K562 (cell line): ENCODE data around the gene DDX54. TPM values are rescaled to one million over a fixed set of nuclear protein-coding genes. Genes with fewer than 3 reads are reported as not detected.

Source experiments
- ATF6 ChIP-seq: sonication (generic); formaldehyde crosslinking; IDR thresholded peaks from 2 replicates; pipeline ENCODE4 v1.4.0; 2020; ENCODE audit warnings: mild to moderate bottlenecking, missing genetic modification reagents
- ETV6 ChIP-seq, 3 experiments: fragments of 150-350 bp in 1 of 3; sonication (generic) in 1 of 3; formaldehyde crosslinking in 1 of 3; IDR thresholded peaks; 2 replicates each; pipeline versions ENCODE4 v1.6.1 to v1.8.0; 2014 to 2022; ENCODE audit warnings: borderline replicate concordance in 2 of 3, low read depth in 2 of 3, antibody characterized with exemption in 1 of 3, low read length in 1 of 3, mild to moderate bottlenecking in 1 of 3, missing genetic modification reagents in 1 of 3
- FUS ChIP-seq: fragments of 200-400 bp; formaldehyde crosslinking; optimal IDR thresholded peaks from 2 replicates; pipeline ENCODE3; 2017; ENCODE audit warnings: low read depth, low read length
- HCFC1 ChIP-seq: IDR thresholded peaks from 2 replicates; pipeline ENCODE4 v1.6.1; 2012; ENCODE audit warnings: low read depth, low read length, improper control_type of control experiment
- HDAC8 ChIP-seq: fragments of 450-650 bp; IDR thresholded peaks from 2 replicates; pipeline ENCODE4 v1.6.1; 2016; ENCODE audit warnings: mild to moderate bottlenecking, missing genetic modification characterization, moderate library complexity, missing compliant biosample characterization
- JUN ChIP-seq, 2 experiments: sonication (generic) in 1 of 2; formaldehyde crosslinking in 1 of 2; IDR thresholded peaks; 2 replicates each; pipeline versions ENCODE4 v1.6.1 to v1.8.0; 2012 to 2022; ENCODE audit warnings: borderline replicate concordance in 2 of 2, mild to moderate bottlenecking in 2 of 2, improper control_type of control experiment in 1 of 2, low read depth in 1 of 2, low read length in 1 of 2, missing genetic modification reagents in 1 of 2
- MIER1 ChIP-seq: fragments of 450-650 bp; IDR thresholded peaks from 2 replicates; pipeline ENCODE4 v1.6.1; 2016; ENCODE audit warnings: antibody characterized with exemption, mild to moderate bottlenecking, low read depth
- NFRKB ChIP-seq: fragments of 450-650 bp; IDR thresholded peaks from 2 replicates; pipeline ENCODE4 v1.6.1; 2016; ENCODE audit warnings: low read depth
- NR2C1 ChIP-seq, 2 experiments: fragments of 450-650 bp; IDR thresholded peaks; 2 replicates each; pipeline ENCODE4 v1.6.1; 2017; ENCODE audit warnings: mild to moderate bottlenecking in 2 of 2, antibody characterized with exemption in 1 of 2, inconsistent platforms in 1 of 2, missing compliant biosample characterization in 1 of 2, missing genetic modification characterization in 1 of 2
- RBM15 ChIP-seq: fragments of 200-400 bp; formaldehyde crosslinking; IDR thresholded peaks from 2 replicates; pipeline ENCODE4 v1.6.1; 2018; ENCODE audit warnings: mild to moderate bottlenecking, low read length, moderate library complexity; ENCODE audit not compliant: insufficient read depth
- SP1 ChIP-seq: sonication (generic); formaldehyde crosslinking; IDR thresholded peaks from 2 replicates; pipeline ENCODE4 v1.8.1; 2022; ENCODE audit warnings: mild to moderate bottlenecking, missing genetic modification reagents
- TBL1XR1 ChIP-seq, 2 experiments: IDR thresholded peaks; 2 replicates each; pipeline ENCODE4 v1.6.1; 2012; ENCODE audit warnings: improper control_type of control experiment in 2 of 2, low read length in 2 of 2, mild to moderate bottlenecking in 1 of 2
- U2AF1 ChIP-seq: fragments of 200-400 bp; formaldehyde crosslinking; optimal IDR thresholded peaks from 2 replicates; pipeline ENCODE3; 2017; ENCODE audit warnings: mild to moderate bottlenecking, low read depth, low read length, moderate library complexity
- U2AF2 ChIP-seq: fragments of 200-400 bp; formaldehyde crosslinking; optimal IDR thresholded peaks from 2 replicates; pipeline ENCODE3; 2017; ENCODE audit warnings: low read depth, mild to moderate bottlenecking, low read length
- ZNF280A ChIP-seq: fragments of 450-650 bp; IDR thresholded peaks from 2 replicates; pipeline ENCODE4 v1.6.1; 2018; ENCODE audit warnings: mild to moderate bottlenecking, low read depth; ENCODE audit not compliant: partially characterized antibody
- ZNF41 ChIP-seq: fragments of 250-450 bp; sonication (Bioruptor Pico); conservative IDR thresholded peaks from 2 replicates; pipeline ENCODE4 v1.4.0; 2020; ENCODE audit warnings: mild to moderate bottlenecking
- polyA plus RNA-seq, 8 experiments: library from polyadenylated mRNA; depleted of rRNA in 4 of 8; stranded (reverse) in 5 of 8; unstranded in 3 of 8; fragments of >200 nt; fragmentation: Nextera tagmentation in 2 of 8; fragmentation: Illumina TruSeq in 1 of 8; extraction: Ambion mirVana in 2 of 8; extraction: Trizol in 1 of 8; gene quantifications; 2 replicates each; pipeline versions ENCODE4 v1.2.1 to v1.2.3, GENCODE V29; 2011 to 2014; ENCODE audit warnings: inconsistent platforms in 1 of 8, missing spikeins in 1 of 8
- total RNA-seq, 7 experiments: library from RNA; depleted of rRNA in 6 of 7; stranded (reverse); fragments of >200 nt in 6 of 7; fragmentation: Illumina TruSeq in 2 of 7; extraction: Trizol in 2 of 7; gene quantifications; 2 replicates each; pipeline versions ENCODE4 v1.2.1 to v1.2.3, GENCODE V29; 2011 to 2021; ENCODE audit warnings: low replicate concordance in 1 of 7
- TF ChIP-seq, protein P1 (sequence below), 2 experiments: fragments of 200-800 bp in 1 of 2; sonication (Bioruptor generic) in 1 of 2; sonication (generic) in 1 of 2; formaldehyde crosslinking in 1 of 2; IDR thresholded peaks in 1 of 2; conservative IDR thresholded peaks in 1 of 2; 2 replicates each; pipeline versions ENCODE4 v1.5.0 to v1.6.1; 2016 to 2020; ENCODE audit warnings: missing compliant biosample characterization in 1 of 2, missing genetic modification characterization in 1 of 2, missing genetic modification reagents in 1 of 2
- TF ChIP-seq, protein P2 (sequence below): sonication (generic); formaldehyde crosslinking; IDR thresholded peaks from 2 replicates; pipeline ENCODE4 v1.8.0; 2022; ENCODE audit warnings: mild to moderate bottlenecking, low read depth, missing genetic modification reagents

The DDX54 gene
- total and polyA plus RNA-seq, 9 of the 15 experiments (the other 6 are each of a cell fraction or from before 2014, with no cell fraction given), result 1.4 to 135 (median 51.4) TPM

DNA sequence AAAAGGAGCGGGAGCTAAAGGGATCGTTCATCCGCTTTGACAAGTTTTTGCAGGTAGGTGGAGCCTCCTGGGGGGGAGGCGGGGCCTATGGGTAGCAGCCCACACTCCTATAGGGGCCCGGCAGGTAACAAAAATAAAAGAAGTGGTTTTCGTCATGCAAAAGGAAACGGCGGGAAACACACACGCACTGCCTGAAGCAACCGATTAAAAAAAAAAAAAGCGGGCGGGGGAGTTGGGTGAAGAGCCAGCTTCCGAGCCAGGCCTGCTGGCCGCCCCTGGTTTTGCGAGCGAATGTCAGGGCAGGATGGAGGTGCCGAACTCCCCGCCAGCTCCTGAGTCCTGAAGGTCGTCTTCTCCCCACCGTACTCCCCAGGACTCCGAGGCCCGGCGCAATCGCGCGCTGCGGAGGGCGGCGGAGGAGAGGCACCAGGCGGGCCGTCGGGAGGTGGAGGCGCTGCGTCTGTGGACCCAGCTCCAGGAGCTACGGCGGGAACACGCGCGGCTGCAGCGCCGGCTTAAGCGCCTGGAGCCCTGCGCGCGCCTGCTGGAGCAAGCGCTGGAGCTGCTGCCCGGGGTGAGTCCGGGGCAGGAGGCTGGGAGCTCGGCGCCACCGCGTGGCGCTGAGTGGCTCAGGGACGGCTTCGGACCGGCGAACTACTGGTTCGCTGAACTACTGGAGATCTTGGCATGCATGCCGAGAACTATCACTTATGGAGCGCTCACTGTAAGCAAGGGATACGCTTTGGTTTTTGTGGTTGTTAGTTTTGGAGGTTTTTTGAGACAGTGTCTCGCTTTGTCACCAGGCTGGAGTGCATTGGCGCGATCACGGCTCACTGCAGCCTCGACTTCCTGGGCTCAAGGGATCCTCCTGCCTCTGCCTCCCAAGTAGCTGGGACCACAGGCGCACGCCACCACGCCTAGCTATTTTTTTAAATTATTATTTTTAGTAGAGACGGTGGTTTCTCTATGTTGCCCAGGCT lies 32.2 kb downstream of the DDX54 start (continued):
- TF ChIP-seq TBL1XR1 (IDR thresholded peaks at IDR 0.05; ENCODE audit: low read length in 2 of 2) (no peak), ETV6 (IDR thresholded peaks at IDR 0.05; ENCODE audit: borderline replicate concordance in 1 of 2, low read depth in 2 of 2, low read length in 1 of 2) (no peak), ETV6 (CRISPR knock-in tag; IDR thresholded peaks at IDR 0.05; ENCODE audit: borderline replicate concordance) (peak; percentile 76; the same call in 1 of the 2 replicates), U2AF2 (no peak), ZNF41 (CRISPR knock-in tag) (no peak), RBM15 (no peak), SP1 (CRISPR knock-in tag) (no peak), HDAC8 (tag) (no peak), HCFC1 (no peak), NR2C1 (IDR thresholded peaks at IDR 0.05) (no peak), NR2C1 (tag; IDR thresholded peaks at IDR 0.05) (no peak), ZNF280A (no peak), MIER1 (no peak), U2AF1 (no peak), FUS (peak; percentile 59), ATF6 (CRISPR knock-in tag) (no peak), NFRKB (no peak), JUN (IDR thresholded peaks at IDR 0.05; ENCODE audit: borderline replicate concordance, low read depth, low read length) (no peak), JUN (CRISPR knock-in tag; IDR thresholded peaks at IDR 0.05; ENCODE audit: borderline replicate concordance) (peak; percentile 89; the same call in 1 of the 2 replicates)
- TF ChIP-seq, protein P1, sequence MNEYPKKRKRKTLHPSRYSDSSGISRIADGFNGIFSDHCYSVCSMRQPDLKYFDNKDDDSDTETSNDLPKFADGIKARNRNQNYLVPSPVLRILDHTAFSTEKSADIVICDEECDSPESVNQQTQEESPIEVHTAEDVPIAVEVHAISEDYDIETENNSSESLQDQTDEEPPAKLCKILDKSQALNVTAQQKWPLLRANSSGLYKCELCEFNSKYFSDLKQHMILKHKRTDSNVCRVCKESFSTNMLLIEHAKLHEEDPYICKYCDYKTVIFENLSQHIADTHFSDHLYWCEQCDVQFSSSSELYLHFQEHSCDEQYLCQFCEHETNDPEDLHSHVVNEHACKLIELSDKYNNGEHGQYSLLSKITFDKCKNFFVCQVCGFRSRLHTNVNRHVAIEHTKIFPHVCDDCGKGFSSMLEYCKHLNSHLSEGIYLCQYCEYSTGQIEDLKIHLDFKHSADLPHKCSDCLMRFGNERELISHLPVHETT (CRISPR knock-in tag; conservative IDR thresholded peaks at IDR 0.05 in 1 of 2, IDR thresholded peaks at IDR 0.05 in 1 of 2), result no peak
- TF ChIP-seq, protein P2, sequence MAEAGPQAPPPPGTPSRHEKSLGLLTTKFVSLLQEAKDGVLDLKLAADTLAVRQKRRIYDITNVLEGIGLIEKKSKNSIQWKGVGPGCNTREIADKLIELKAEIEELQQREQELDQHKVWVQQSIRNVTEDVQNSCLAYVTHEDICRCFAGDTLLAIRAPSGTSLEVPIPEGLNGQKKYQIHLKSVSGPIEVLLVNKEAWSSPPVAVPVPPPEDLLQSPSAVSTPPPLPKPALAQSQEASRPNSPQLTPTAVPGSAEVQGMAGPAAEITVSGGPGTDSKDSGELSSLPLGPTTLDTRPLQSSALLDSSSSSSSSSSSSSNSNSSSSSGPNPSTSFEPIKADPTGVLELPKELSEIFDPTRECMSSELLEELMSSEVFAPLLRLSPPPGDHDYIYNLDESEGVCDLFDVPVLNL (CRISPR knock-in tag), result peak; percentile 29; the same call in 1 of the 2 replicates
